Measurements from ENCODE around the gene FGGY.

FGGY gene

DNA sequence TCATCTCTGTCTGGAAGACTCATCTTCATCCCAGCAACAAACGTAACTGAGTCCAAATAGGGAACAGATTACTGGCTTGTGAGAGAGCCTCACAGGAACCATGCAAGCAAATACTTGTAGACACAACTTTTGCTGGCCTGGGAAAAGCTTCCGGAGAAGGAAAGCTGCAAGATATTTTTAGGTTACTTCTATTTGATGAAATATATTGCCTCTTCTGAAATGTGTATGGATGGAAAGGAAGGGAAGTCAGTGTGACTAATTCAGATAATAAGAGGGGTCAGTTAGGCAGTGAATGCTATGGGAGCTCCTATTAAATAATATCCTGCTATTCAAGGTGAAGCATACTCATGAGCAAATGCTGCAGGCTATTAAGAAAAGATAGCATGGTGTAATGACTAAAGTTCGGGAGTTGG is 20.4 kb upstream of the FGGY start:
- no peak for DNase-seq (ENCODE audit: low read depth, low spot score)
- no peaks in the 10 kb centered on the region for H3K9me3 ChIP-seq (ENCODE audit: low read depth, low read length)
- H3K4me3 ChIP-seq = no peak overlapping the region
- TF ChIP-seq EZH2 (IDR thresholded peaks at IDR 0.05) (no peak), POLR2AphosphoS5 (IDR thresholded peaks at IDR 0.05; ENCODE audit: borderline replicate concordance, low read depth, low read length) (no peak), FOXP2 (optimal IDR thresholded peaks at IDR 0.05; ENCODE audit: control extremely low read depth, extremely low read length, insufficient read depth) (no peak)
- no peak overlapping the region for H3K27ac ChIP-seq
- H3K9ac ChIP-seq (ENCODE audit: insufficient read length) = no peak overlapping the region
- H3K36me3 ChIP-seq (ENCODE audit: insufficient read depth, low read length) = no peaks in the 10 kb centered on the region

DNA sequence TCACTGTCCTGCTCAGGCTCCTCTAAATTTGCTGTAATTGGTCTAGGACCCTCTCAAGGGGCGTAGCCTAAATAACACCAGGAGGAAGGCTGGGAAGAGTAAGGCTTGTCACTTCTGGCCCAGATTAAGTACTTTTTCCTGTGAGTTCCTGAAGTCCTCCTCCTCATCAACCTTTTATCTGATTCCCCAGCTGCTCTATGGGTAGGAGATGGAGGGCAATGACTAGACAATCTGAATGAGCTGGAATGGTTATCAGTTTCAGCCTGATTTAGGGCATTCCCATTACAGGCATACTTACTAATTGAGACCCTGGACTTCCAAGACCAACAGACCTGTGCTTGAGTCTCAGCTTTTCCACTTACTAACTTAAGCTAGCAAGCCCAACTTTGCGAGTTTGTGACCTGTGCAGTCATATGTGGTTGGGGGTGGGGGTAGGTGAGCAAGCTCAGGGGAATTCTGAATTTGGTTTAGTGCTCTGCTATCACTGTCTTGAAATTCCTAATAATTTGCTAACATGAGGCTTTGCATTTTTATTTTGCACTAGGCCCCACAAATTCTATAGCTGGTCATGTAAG is 18.0 kb upstream of the FGGY start:
- no peak for TF ChIP-seq FOXP2 (optimal IDR thresholded peaks at IDR 0.05; ENCODE audit: control extremely low read depth, extremely low read length, insufficient read depth)
- TF ChIP-seq POLR2AphosphoS5 (IDR thresholded peaks at IDR 0.05; ENCODE audit: borderline replicate concordance, low read depth, low read length) = no peak
- TF ChIP-seq EZH2 (IDR thresholded peaks at IDR 0.05) = no peak
- H3K9me3 ChIP-seq (ENCODE audit: low read depth, low read length) = no peaks in the 10 kb centered on the region
- no peak overlapping the region for H3K4me3 ChIP-seq
- no peak overlapping the region for H3K9ac ChIP-seq (ENCODE audit: insufficient read length)
- H3K27ac ChIP-seq = no peak overlapping the region
- H3K36me3 ChIP-seq (ENCODE audit: insufficient read depth, low read length) = no peaks in the 10 kb centered on the region
- DNase-seq (ENCODE audit: low read depth, low spot score) = no peak

- no peak overlapping the region for H3K27ac ChIP-seq
- H3K4me3 ChIP-seq = no peak overlapping the region
- DNase-seq (ENCODE audit: low read depth, low spot score) = no peak
- no peak overlapping the region for H3K9ac ChIP-seq (ENCODE audit: insufficient read length)
- H3K36me3 ChIP-seq (ENCODE audit: insufficient read depth, low read length) = no peaks in the 10 kb centered on the region
- TF ChIP-seq EZH2 (IDR thresholded peaks at IDR 0.05) (no peak), FOXP2 (optimal IDR thresholded peaks at IDR 0.05; ENCODE audit: control extremely low read depth, extremely low read length, insufficient read depth) (no peak), POLR2AphosphoS5 (IDR thresholded peaks at IDR 0.05; ENCODE audit: borderline replicate concordance, low read depth, low read length) (no peak)
- no peaks in the 10 kb centered on the region for H3K9me3 ChIP-seq (ENCODE audit: low read depth, low read length)
Measured at GRCh38 chr1:59279645-59280044, 17.2 kb upstream of the FGGY start.

DNA sequence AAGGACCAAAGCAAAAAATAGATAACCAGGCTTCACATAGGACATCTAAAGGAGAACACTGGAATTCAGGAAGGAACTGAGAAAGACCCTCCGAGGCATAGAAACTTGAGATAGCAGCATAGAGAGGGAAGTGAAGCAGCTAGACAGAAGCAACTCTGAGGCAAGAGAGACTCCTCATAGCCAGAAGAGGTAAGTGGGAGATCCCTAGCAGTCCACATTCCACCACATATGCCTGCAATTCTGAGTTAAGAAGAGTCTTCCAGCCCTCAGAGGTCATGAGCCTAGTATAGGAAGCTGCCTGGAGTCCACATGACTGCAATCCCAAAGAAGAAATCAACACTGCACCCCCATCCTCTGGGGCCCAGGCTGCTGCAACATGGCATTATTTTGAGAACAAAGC is 13.9 kb upstream of the FGGY start:
- Histone ChIP-seq H3K36me3 (ENCODE audit: insufficient read depth, low read length) (no peaks in the 10 kb centered on the region), H3K9ac (ENCODE audit: insufficient read length) (no peak overlapping the region), H3K4me3 (no peak overlapping the region), H3K9me3 (ENCODE audit: low read depth, low read length) (no peaks in the 10 kb centered on the region), H3K27ac (no peak overlapping the region)
- no peak for TF ChIP-seq POLR2AphosphoS5 (IDR thresholded peaks at IDR 0.05; ENCODE audit: borderline replicate concordance, low read depth, low read length)
- TF ChIP-seq FOXP2 (optimal IDR thresholded peaks at IDR 0.05; ENCODE audit: control extremely low read depth, extremely low read length, insufficient read depth) = no peak
- TF ChIP-seq EZH2 (IDR thresholded peaks at IDR 0.05) = no peak
- DNase-seq (ENCODE audit: low read depth, low spot score) = no peak

- Histone ChIP-seq H3K9ac (ENCODE audit: insufficient read length) (no peak overlapping the region), H3K9me3 (ENCODE audit: low read depth, low read length) (no peaks in the 10 kb centered on the region), H3K4me3 (no peak overlapping the region), H3K36me3 (ENCODE audit: insufficient read depth, low read length) (no peaks in the 10 kb centered on the region), H3K27ac (no peak overlapping the region)
- TF ChIP-seq EZH2 (IDR thresholded peaks at IDR 0.05) (no peak), POLR2AphosphoS5 (IDR thresholded peaks at IDR 0.05; ENCODE audit: borderline replicate concordance, low read depth, low read length) (no peak), FOXP2 (optimal IDR thresholded peaks at IDR 0.05; ENCODE audit: control extremely low read depth, extremely low read length, insufficient read depth) (no peak)
- DNase-seq (ENCODE audit: low read depth, low spot score) = no peak
Measured at GRCh38 chr1:59285691-59286090, 11.2 kb upstream of the FGGY start.

- Histone ChIP-seq H3K27ac (no peak overlapping the region), H3K9ac (ENCODE audit: insufficient read length) (no peak overlapping the region), H3K36me3 (ENCODE audit: insufficient read depth, low read length) (no peaks in the 10 kb centered on the region), H3K4me3 (no peak overlapping the region), H3K9me3 (ENCODE audit: low read depth, low read length) (no peaks in the 10 kb centered on the region)
- DNase-seq (ENCODE audit: low read depth, low spot score) = no peak
- TF ChIP-seq POLR2AphosphoS5 (IDR thresholded peaks at IDR 0.05; ENCODE audit: borderline replicate concordance, low read depth, low read length) (no peak), FOXP2 (optimal IDR thresholded peaks at IDR 0.05; ENCODE audit: control extremely low read depth, extremely low read length, insufficient read depth) (no peak), EZH2 (IDR thresholded peaks at IDR 0.05) (no peak)
Measured at GRCh38 chr1:59288046-59288445, 8.8 kb upstream of the FGGY start.

DNA sequence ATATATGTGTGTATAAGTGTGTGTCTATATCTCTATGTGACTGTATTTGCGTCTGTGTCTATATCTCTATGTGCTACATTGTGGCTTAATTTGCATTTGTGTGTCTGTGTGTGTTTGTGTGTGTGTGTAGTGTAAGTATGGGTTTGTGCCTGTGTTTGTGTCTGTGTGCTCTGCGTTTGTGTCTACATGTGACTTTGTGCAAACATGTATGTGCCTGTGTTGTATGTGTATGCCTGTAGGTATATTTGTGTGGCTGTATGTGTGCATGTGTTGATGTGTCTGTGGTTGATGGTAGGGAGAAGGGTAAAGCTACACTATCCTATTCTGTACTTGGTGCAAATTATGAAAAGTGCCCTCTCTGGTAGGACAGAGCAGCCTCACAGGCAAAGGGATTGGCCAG is 7.3 kb upstream of the FGGY start:
- Histone ChIP-seq H3K4me3 (no peak overlapping the region), H3K9ac (ENCODE audit: insufficient read length) (no peak overlapping the region), H3K9me3 (ENCODE audit: low read depth, low read length) (no peaks in the 10 kb centered on the region), H3K27ac (no peak overlapping the region), H3K36me3 (ENCODE audit: insufficient read depth, low read length) (no peaks in the 10 kb centered on the region)
- TF ChIP-seq EZH2 (IDR thresholded peaks at IDR 0.05) (no peak), FOXP2 (optimal IDR thresholded peaks at IDR 0.05; ENCODE audit: control extremely low read depth, extremely low read length, insufficient read depth) (no peak), POLR2AphosphoS5 (IDR thresholded peaks at IDR 0.05; ENCODE audit: borderline replicate concordance, low read depth, low read length) (no peak)
- DNase-seq (ENCODE audit: low read depth, low spot score) = no peak

- H3K27ac ChIP-seq = no peak overlapping the region
- H3K9ac ChIP-seq (ENCODE audit: insufficient read length) = no peak overlapping the region
- no peak for TF ChIP-seq POLR2AphosphoS5 (IDR thresholded peaks at IDR 0.05; ENCODE audit: borderline replicate concordance, low read depth, low read length)
- no peak for TF ChIP-seq EZH2 (IDR thresholded peaks at IDR 0.05)
- no peak for TF ChIP-seq FOXP2 (optimal IDR thresholded peaks at IDR 0.05; ENCODE audit: control extremely low read depth, extremely low read length, insufficient read depth)
- DNase-seq (ENCODE audit: low read depth, low spot score) = no peak
- no peaks in the 10 kb centered on the region for H3K9me3 ChIP-seq (ENCODE audit: low read depth, low read length)
- no peaks in the 10 kb centered on the region for H3K36me3 ChIP-seq (ENCODE audit: insufficient read depth, low read length)
- no peak overlapping the region for H3K4me3 ChIP-seq
Measured at GRCh38 chr1:59290193-59290949, 6.5 kb upstream of the FGGY start.
